Colonic mucosa (tissue), 4 donors: ENCODE data around the gene HMGA1. TPM values are rescaled to one million over a fixed set of nuclear protein-coding genes. Genes with fewer than 3 reads are reported as not detected.
"Not testable (repeated sequence)": the region's sequence is repeated elsewhere in the genome, so short reads cannot be mapped to it uniquely, and the experiment has no call there.

Experiments
- DNase-seq: peaks from one replicate; pipeline ENCODE4 v3.0.0-alpha.2; 2020
- H3K27ac ChIP-seq: fragments of 200-600 bp; one replicate; pipeline ENCODE4 v1.8.0; 2021
- H3K27me3 ChIP-seq: fragments of 200-600 bp; one replicate; pipeline ENCODE4 v1.8.0; 2021
- H3K36me3 ChIP-seq: fragments of 200-600 bp; one replicate; pipeline ENCODE4 v1.8.0; 2021
- H3K4me1 ChIP-seq: fragments of 200-600 bp; one replicate; pipeline ENCODE4 v1.8.0; 2021; ENCODE audit warnings: mild to moderate bottlenecking
- H3K4me3 ChIP-seq: fragments of 200-600 bp; one replicate; pipeline ENCODE4 v1.8.0; 2021
- H3K9ac ChIP-seq, 2 donors: one replicate each; pipeline ENCODE4 v1.7.0; 2013; ENCODE audit warnings: control low read depth in 2 of 2, low read depth in 2 of 2, low read length in 2 of 2
- H3K9me3 ChIP-seq: fragments of 200-600 bp; one replicate; pipeline ENCODE4 v1.8.0; 2021
- intact Hi-C: fragments of 100-400 bp; cut with DNase I; formaldehyde crosslinking; loops from one replicate; pipeline ENCODE4 v1.14.1; 2022
- total RNA-seq, 2 donors: library from RNA; stranded (reverse); fragmentation: NEBNext Ultra II Directional in 1 of 2; extraction: Animal tissue kit (Norgen Biotek cat#: 25700) in 1 of 2; gene quantifications; one replicate each; pipeline ENCODE4 v1.2.1, GENCODE V29; 2021
- TF ChIP-seq, protein P1 (sequence below): fragments of 200-600 bp; IDR thresholded peaks from one replicate; pipeline ENCODE4 v1.8.0; 2022; ENCODE audit warnings: antibody characterized with exemption, mild to moderate bottlenecking
- donor health status: healthy.
- donor health status: DM: no; HTN: no; CAD: no.
- donor health status: DM: no; HTN: no; CAD: no.

The HMGA1 gene
- total RNA-seq, 2 donors from 2014 or later = 184 to 536 TPM

DNA sequence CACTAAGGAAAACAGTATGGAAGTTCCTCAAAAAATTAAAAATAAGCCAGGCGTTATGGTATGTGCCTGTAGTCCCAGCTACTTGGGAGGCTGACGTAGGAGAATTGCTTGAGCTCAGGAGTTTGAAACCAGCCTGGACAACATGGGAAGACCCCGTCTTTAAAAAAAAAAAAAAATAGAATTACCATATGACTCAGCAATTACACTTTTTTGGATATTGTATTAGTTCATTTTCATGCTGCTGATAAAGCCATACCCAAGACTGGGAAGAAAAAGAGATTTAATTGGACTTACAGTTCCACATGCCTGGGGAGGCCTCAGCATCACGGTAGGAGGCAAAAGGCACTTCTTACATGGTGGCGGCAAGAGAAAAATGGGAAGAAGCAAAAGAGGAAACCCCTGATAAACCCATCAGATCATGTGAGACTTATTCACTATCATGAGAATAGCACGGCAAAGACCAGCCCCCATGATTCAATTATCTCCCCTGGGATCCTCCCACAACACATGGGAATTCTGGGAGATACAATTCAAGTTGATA lies 22.9 kb downstream of the HMGA1 start:
- H3K4me3 ChIP-seq = no peak overlapping the region
- TF ChIP-seq, protein P1, sequence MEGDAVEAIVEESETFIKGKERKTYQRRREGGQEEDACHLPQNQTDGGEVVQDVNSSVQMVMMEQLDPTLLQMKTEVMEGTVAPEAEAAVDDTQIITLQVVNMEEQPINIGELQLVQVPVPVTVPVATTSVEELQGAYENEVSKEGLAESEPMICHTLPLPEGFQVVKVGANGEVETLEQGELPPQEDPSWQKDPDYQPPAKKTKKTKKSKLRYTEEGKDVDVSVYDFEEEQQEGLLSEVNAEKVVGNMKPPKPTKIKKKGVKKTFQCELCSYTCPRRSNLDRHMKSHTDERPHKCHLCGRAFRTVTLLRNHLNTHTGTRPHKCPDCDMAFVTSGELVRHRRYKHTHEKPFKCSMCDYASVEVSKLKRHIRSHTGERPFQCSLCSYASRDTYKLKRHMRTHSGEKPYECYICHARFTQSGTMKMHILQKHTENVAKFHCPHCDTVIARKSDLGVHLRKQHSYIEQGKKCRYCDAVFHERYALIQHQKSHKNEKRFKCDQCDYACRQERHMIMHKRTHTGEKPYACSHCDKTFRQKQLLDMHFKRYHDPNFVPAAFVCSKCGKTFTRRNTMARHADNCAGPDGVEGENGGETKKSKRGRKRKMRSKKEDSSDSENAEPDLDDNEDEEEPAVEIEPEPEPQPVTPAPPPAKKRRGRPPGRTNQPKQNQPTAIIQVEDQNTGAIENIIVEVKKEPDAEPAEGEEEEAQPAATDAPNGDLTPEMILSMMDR = no peak
- H3K4me1 ChIP-seq = no peaks in the 10 kb centered on the region
- H3K27me3 ChIP-seq = no peaks in the 10 kb centered on the region
- H3K27ac ChIP-seq = no peak overlapping the region
- no peaks in the 10 kb centered on the region for H3K9me3 ChIP-seq
- intact Hi-C loops = no loop called here
- no peak overlapping the region for H3K9ac ChIP-seq
- no peak for DNase-seq
- H3K36me3 ChIP-seq = no peaks in the 10 kb centered on the region

DNA sequence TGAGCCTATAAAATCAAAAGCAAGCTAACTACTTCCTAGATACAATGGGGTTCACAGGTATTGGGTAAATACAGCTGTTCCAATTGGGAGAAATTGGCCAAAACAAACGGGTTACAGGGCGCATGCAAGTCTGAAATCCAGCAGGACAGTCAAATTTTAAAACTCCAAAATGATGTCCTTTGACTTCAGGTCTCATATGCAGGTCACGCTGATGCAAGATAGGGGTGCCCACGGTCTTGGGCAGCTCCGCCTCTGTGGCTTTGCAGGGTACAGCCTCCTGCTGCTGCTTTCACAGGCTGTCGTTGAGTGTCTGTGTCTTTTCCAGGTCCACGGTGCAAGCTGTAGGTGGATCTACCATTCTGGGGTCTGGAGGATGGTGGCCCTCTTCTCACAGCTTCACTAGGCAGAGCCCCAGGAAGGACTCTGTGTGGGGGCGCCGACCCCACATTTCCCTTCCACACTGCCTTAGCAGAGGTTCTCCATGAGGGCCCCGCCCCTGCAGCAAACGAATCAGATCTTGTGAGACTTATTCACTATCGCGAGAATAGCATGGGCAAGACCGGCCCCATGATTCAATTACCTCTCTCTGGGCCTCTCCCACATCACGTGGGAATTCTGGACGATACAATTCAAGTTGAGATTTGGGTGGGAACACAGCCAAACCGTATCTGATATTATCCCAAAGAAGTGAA lies 24.0 kb downstream of the HMGA1 start:
- Histone ChIP-seq H3K4me3 (no peak overlapping the region), H3K9ac (no peak overlapping the region), H3K27ac (no peak overlapping the region), H3K36me3 (no peaks in the 10 kb centered on the region), H3K4me1 (no peaks in the 10 kb centered on the region), H3K9me3 (no peaks in the 10 kb centered on the region), H3K27me3 (no peaks in the 10 kb centered on the region)
- TF ChIP-seq, protein P1 = no peak
- DNase-seq = no peak
- intact Hi-C loops = no loop called here

DNA sequence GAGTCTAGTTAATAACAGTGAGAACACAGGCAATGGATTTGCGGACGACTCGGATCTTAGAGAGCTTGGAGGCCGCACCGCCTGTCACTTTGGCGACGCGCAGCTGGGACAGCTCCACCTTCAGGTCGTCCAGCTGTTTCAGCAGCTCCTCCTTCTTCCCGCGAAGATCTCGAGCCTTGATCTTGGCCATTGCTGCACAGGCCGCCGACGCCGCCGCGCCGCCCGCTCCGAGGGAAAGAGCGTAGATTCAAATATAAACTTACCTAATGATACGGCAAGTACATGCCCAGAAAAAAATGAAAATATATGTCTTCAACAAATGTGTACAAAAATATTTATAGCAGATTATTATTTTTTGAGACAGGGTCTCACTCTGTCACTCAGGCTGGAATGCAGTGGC lies 26.8 kb downstream of the HMGA1 start:
- H3K27me3 ChIP-seq, H3K9me3 ChIP-seq, H3K36me3 ChIP-seq, H3K27ac ChIP-seq, H3K9ac ChIP-seq, intact Hi-C loops, DNase-seq, H3K4me3 ChIP-seq, H3K4me1 ChIP-seq: not testable (repeated sequence)

DNA sequence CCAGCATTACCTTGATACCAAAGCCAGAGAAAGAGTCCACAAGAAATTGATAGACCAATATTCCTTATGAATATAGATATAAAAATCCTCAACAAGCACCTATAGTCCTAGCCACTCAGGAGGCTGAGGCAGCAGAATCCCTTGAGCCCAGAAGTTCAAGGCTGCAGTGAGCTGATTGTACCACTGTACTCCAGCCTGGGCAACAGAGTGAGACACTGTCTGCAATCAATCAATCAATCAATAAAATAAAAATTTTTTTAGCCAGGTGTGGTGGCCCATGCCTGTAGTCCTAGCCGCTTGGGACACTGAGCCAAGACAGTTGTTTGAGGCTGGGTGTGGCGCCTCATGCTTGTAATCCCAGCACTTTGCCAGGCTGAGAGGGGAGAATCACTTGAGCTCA lies 31.1 kb downstream of the HMGA1 start:
- Histone ChIP-seq H3K27ac (no peak overlapping the region), H3K9ac (no peak overlapping the region), H3K27me3 (no peaks in the 10 kb centered on the region), H3K4me3 (no peak overlapping the region), H3K36me3 (no peaks in the 10 kb centered on the region), H3K9me3 (no peaks in the 10 kb centered on the region), H3K4me1 (no peaks in the 10 kb centered on the region)
- TF ChIP-seq, protein P1 = no peak
- DNase-seq = no peak
- intact Hi-C loops = no loop called here

DNA sequence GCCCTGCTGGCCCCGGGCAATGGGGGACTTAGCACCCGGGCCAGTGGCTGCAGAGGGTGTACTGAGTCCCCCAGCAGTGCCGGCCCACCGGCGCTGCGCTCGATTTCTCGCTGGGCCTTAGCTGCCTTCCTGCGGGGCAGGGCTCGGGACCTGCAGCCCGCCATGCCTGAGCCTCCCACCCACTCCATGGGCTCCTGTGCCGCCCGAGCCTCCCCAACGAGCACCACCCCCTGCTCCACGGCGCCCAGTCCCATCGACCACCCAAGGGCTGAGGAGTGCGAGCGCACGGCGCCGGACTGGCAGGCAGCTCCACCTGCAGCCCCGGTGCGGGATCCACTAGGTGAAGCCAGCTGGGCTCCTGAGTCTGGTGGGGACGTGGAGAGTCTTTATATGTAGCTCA lies 32.5 kb downstream of the HMGA1 start:
- intact Hi-C loops, H3K9me3 ChIP-seq, DNase-seq, H3K4me3 ChIP-seq, H3K9ac ChIP-seq, H3K36me3 ChIP-seq, H3K27ac ChIP-seq, H3K4me1 ChIP-seq, H3K27me3 ChIP-seq: not testable (repeated sequence)

DNA sequence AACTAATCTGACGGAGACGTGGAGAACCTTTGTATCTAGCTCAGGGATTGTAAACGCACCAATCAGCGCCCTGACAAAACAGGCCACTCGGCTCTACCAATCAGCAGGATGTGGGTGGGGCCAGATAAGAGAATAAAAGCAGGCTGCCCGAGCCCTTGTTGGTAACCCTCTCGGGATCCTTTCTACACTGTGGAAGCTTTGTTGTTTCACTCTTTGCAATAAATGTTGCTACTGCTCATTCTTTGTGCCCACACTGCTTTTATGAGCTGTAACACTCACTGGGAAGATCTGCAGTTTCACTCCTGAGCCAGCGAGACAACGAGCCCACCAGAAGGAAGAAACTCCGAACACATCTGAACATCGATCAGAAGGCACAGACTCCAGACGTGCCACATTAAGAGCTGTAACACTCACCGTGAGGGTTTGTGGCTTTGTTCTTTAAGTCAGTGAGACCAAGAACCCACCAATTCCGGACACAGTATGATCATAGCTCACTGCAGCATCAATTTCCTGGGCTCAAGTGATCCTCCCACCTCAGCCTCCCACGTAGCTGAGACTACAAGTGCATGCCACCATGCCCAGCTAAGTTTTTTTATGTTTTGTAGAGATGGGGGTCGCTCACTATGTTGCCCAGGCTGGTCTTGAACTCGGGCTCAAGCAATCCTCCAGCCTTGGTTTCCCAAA lies 33.1 kb downstream of the HMGA1 start:
- H3K9me3 ChIP-seq, H3K4me1 ChIP-seq, H3K27ac ChIP-seq, H3K9ac ChIP-seq, H3K36me3 ChIP-seq, intact Hi-C loops, DNase-seq, H3K4me3 ChIP-seq, H3K27me3 ChIP-seq: not testable (repeated sequence)
